Tibial artery (tissue), 4 donors: ENCODE data around the gene MYDGF.
A peak's percentile ranks its signal among the peaks of the same experiment; 100 is the strongest.

Source experiments
- DNase-seq, 2 donors: peaks; one replicate each; pipeline ENCODE4 v3.0.0-alpha.2; 2019
- H3K27ac ChIP-seq, 2 donors: fragments of 200-600 bp; sonication (generic) in 1 of 2; 1 replicate in 1 of 2; 2 replicates in 1 of 2; pipeline ENCODE4 v1.5.1; 2018 to 2019; ENCODE audit warnings: mild to moderate bottlenecking in 1 of 2
- H3K27me3 ChIP-seq, 2 donors: fragments of 200-600 bp; sonication (generic) in 1 of 2; one replicate each; pipeline versions ENCODE4 v1.5.1 to v1.6.0; 2016 to 2019
- H3K36me3 ChIP-seq, 3 donors: fragments of 200-600 bp; sonication (generic) in 2 of 3; one replicate each; pipeline ENCODE4 v1.5.1; 2016 to 2019; ENCODE audit warnings: mild to moderate bottlenecking in 2 of 3
- H3K4me1 ChIP-seq, 4 donors: fragments of 200-600 bp; sonication (generic) in 2 of 4; 1 replicate in 3 of 4; 2 replicates in 1 of 4; pipeline ENCODE4 v1.5.1; 2016 to 2019
- H3K4me3 ChIP-seq, 2 donors: fragments of 200-600 bp; sonication (generic) in 1 of 2; 1 replicate in 1 of 2; 2 replicates in 1 of 2; pipeline ENCODE4 v1.5.1; 2018 to 2019; ENCODE audit warnings: mild to moderate bottlenecking in 2 of 2
- H3K9me3 ChIP-seq, 3 donors: fragments of 200-600 bp; sonication (generic) in 1 of 3; one replicate each; pipeline ENCODE4 v1.5.1; 2016 to 2019
- intact Hi-C: fragments of 100-400 bp; cut with DNase I; formaldehyde crosslinking; loops from one replicate; pipeline ENCODE4 v1.15.0; 2023; ENCODE audit warnings: low total_unique reads
- TF ChIP-seq, protein P1 (sequence below), 2 experiments: fragments of 200-600 bp in 1 of 2; fragments of 450-650 bp in 1 of 2; IDR thresholded peaks; one replicate each; pipeline ENCODE4 v1.5.1; 2017 to 2019; ENCODE audit warnings: antibody characterized with exemption in 2 of 2, mild to moderate bottlenecking in 1 of 2, moderate library complexity in 1 of 2

The MYDGF gene

DNA sequence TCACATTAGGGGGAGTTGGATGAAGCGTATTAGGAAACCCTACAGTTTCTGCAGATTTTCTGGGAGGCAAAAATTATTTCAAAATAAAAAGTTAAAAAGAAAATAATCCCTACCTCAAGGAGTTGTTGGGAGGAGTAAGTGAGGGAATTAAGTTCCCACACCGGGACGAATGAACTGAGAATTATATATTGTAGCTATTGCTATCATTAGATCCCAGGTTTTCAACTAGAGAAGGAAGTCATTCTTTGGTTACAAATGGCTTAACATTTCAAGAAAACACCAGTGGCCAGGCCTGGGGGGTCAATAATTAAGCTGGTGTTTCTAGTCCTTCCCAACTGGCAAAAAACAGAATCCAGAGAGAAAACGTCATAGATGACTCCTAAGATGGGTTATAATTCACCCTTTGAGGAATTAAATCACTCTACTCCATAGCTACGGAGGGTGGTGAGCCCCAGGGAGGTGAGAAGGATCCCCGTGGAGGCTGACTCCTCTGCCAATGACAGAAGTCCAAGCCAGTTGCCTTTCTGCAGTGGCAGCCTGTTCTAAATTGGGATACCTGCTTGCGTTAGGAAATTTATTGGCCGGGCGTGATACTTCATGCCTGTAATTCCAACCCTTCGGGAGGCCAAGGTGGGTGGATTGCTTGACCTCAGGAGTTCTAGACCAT lies 1.2 kb upstream of the MYDGF start:
- Histone ChIP-seq H3K4me1 (peaks cover 0 to 22% (median 10%) of the 10 kb centered on the region in 4 donors), H3K9me3 (no peaks in the 10 kb centered on the region)
- TF ChIP-seq, protein P1, sequence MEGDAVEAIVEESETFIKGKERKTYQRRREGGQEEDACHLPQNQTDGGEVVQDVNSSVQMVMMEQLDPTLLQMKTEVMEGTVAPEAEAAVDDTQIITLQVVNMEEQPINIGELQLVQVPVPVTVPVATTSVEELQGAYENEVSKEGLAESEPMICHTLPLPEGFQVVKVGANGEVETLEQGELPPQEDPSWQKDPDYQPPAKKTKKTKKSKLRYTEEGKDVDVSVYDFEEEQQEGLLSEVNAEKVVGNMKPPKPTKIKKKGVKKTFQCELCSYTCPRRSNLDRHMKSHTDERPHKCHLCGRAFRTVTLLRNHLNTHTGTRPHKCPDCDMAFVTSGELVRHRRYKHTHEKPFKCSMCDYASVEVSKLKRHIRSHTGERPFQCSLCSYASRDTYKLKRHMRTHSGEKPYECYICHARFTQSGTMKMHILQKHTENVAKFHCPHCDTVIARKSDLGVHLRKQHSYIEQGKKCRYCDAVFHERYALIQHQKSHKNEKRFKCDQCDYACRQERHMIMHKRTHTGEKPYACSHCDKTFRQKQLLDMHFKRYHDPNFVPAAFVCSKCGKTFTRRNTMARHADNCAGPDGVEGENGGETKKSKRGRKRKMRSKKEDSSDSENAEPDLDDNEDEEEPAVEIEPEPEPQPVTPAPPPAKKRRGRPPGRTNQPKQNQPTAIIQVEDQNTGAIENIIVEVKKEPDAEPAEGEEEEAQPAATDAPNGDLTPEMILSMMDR (IDR thresholded peaks at IDR 0.05) = no peak

DNA sequence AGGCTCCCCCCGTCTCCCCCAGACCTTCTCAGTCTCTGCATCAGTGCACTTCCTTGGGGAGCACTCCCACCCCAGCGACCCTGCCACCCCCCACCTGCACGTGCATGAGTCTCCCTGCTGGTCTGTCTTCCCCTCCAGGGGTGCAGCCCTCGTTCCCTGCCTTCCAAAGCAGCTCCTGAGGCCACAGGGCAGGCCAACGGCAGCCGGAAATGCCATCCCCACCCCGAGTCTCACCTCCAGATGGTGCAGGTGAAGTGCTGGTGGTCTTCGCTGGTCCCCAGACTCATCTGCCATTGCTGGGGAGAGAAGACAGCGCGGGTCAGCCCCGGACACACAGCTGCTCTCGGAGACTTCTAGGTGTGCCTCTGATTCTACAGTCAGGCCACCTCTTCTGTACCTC lies 5.5 kb downstream of the MYDGF start:
- H3K27me3 ChIP-seq = no peaks in the 10 kb centered on the region
- H3K27ac ChIP-seq = no peak overlapping the region
- peaks cover 0 to 10% (median 9%) of the 10 kb centered on the region in 4 donors for H3K4me1 ChIP-seq
- H3K9me3 ChIP-seq = no peaks in the 10 kb centered on the region
- no peak for DNase-seq
- TF ChIP-seq, protein P1 (IDR thresholded peaks at IDR 0.05) = no peak
- intact Hi-C loops = no loop called here
- peaks cover 35 to 83% (median 78%) of the 10 kb centered on the region in 3 donors for H3K36me3 ChIP-seq
- H3K4me3 ChIP-seq = no peak overlapping the region

More for the DNA sequence above, 1.2 kb upstream of the MYDGF start:
- DNase-seq = no peak
- intact Hi-C loops = no loop called here
- H3K4me3 ChIP-seq = no peak overlapping the region
- H3K27ac ChIP-seq = peak overlapping the region; percentile 16 to 79
- H3K27me3 ChIP-seq = no peaks in the 10 kb centered on the region
- H3K36me3 ChIP-seq = peaks cover 12 to 42% (median 34%) of the 10 kb centered on the region in 3 donors

DNA sequence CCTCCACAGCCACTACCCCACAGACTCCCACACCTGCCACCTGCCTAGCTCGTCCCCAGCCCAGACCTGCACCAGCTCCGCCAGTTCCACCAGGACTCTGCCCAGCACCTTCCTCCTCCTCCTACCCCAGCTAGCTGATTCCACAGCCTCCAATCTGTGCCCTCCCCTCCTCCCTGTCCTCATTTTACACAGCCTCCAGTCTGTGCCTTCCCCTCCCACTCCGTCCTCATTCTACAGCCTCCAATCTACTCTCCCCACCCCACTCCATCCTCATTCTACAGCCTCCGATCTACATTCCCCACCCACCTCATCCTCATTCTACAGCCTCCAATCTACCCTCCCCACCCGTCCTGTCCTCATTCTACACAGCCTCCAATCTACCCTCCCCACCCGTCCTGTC lies 7.3 kb downstream of the MYDGF start:
- H3K36me3 ChIP-seq = peaks cover 54 to 93% (median 92%) of the 10 kb centered on the region in 3 donors
- no peaks in the 10 kb centered on the region for H3K4me1 ChIP-seq
- no peak overlapping the region for H3K27ac ChIP-seq
- intact Hi-C loops = no loop called here
- TF ChIP-seq, protein P1 (IDR thresholded peaks at IDR 0.05) = no peak
- H3K9me3 ChIP-seq = peaks cover 0 to 14% (median 6%) of the 10 kb centered on the region in 3 donors
- no peak overlapping the region for H3K4me3 ChIP-seq
- no peaks in the 10 kb centered on the region for H3K27me3 ChIP-seq
- DNase-seq = no peak

DNA sequence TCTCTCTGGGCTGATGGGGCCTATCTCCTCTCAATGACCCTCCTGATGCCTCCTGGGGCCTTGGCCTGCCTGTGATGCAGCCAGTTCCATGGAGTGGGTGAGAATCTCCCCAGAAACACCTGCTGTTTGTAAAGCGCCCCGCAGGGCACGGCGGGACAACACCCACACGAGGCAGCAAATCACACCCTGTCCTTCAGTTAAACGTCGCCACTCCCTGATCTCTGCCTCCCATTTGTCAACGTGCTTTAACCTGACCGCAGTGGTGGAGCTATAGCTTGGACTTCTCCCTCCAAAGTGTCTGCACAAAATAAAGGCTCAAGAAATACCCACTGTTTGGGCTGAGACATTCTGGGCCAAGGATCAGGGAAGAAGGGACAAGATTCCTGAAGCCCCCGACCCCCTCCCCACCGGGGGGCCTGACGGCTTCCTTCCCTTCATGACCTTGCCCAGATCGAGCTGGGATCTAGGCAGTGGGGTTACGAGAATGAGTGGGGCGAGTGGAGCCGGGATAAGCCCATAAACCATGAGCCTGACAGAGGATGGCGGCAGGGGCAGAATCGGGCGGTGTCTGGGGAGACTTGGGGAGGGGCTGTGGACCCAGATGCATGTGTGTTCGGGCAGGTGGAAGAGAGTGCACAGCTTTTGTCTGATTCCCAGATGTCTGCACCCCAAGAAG lies 8.0 kb downstream of the MYDGF start:
- no peak overlapping the region for H3K27ac ChIP-seq
- H3K36me3 ChIP-seq = peaks cover 60 to 93% (median 92%) of the 10 kb centered on the region in 3 donors
- intact Hi-C loops = no loop called here
- no peak for DNase-seq
- no peaks in the 10 kb centered on the region for H3K27me3 ChIP-seq
- no peaks in the 10 kb centered on the region for H3K4me1 ChIP-seq
- no peak overlapping the region for H3K4me3 ChIP-seq
- TF ChIP-seq, protein P1 (IDR thresholded peaks at IDR 0.05) = no peak
- peaks cover 0 to 15% (median 6%) of the 10 kb centered on the region in 3 donors for H3K9me3 ChIP-seq

DNA sequence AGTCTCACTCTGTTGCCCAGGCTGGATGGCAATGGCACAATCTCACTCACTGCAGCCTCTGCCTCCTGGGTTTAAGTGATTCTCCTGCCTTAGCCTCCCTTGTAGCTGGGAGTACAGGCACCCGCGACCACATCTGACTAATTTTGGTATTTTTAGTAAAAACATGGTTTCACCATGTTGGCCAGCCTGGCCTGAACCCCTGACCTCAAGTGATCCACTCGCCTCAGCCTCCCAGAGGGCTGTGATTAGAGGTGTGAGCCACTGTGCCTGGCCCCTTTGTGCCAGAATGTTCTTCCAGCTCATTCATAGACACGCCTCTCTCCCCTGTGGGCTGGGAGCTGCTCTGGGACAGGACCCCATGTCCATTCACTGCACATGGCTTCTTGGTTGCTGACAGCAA lies 9.1 kb downstream of the MYDGF start:
- intact Hi-C loops = no loop called here
- TF ChIP-seq, protein P1 (IDR thresholded peaks at IDR 0.05) = no peak
- no peaks in the 10 kb centered on the region for H3K4me1 ChIP-seq
- DNase-seq = no peak
- peaks cover 51 to 92% (median 89%) of the 10 kb centered on the region in 3 donors for H3K36me3 ChIP-seq
- no peaks in the 10 kb centered on the region for H3K27me3 ChIP-seq
- H3K27ac ChIP-seq = no peak overlapping the region
- no peak overlapping the region for H3K4me3 ChIP-seq
- H3K9me3 ChIP-seq = peaks cover 0 to 15% (median 6%) of the 10 kb centered on the region in 3 donors
